Activated T-helper 1 cell treated with anti-CD3 and anti-CD28 coated beads, Interleukin-12 subunit alpha, Interleukin-12 subunit beta, Interleukin-2, Interleukin-4 antibody, amounts not matched to agents 30 ng/mL and 10 ng/mL and 1 ng/mL, durations not matched to agents 14 hours and 24 hours and 36 hours (primary cell): ENCODE measurements around the gene TBL1X. TPM values are rescaled to one million over a fixed set of nuclear protein-coding genes. Genes with fewer than 3 reads are reported as not detected.
"Not testable (repeated sequence)": the region's sequence is repeated elsewhere in the genome, so short reads cannot be mapped to it uniquely, and the experiment has no call there.

ENCODE experiments used
- DNase-seq: peaks from one replicate; pipeline ENCODE4 v3.0.0; 2021; ENCODE audit warnings: low spot score
- H3K27ac Mint-ChIP-seq: one replicate; pipeline ENCODE4 v1.8.0; 2021; ENCODE audit warnings: mild to moderate bottlenecking, mixed read lengths
- H3K27me3 Mint-ChIP-seq: one replicate; pipeline ENCODE4 v1.8.0; 2022; ENCODE audit warnings: mild to moderate bottlenecking, moderate library complexity, mixed read lengths; ENCODE audit not compliant: insufficient read depth
- H3K36me3 Mint-ChIP-seq: one replicate; pipeline ENCODE4 v1.8.0; 2021; ENCODE audit warnings: low read depth, mixed read lengths
- H3K4me1 Mint-ChIP-seq: one replicate; pipeline ENCODE4 v1.8.0; 2021; ENCODE audit warnings: low read depth, mixed read lengths
- H3K4me3 Mint-ChIP-seq: one replicate; pipeline ENCODE4 v1.8.0; 2021; ENCODE audit warnings: mild to moderate bottlenecking, moderate library complexity, mixed read lengths
- H3K9me3 Mint-ChIP-seq: one replicate; pipeline ENCODE4 v1.8.0; 2021; ENCODE audit warnings: mixed read lengths
- intact Hi-C: fragments of 100-400 bp; cut with micrococcal nuclease; formaldehyde crosslinking; loops from one replicate; pipeline ENCODE4 v1.15.1; 2024
- total RNA-seq: library from RNA; stranded (reverse); gene quantifications from 2 replicates; pipeline ENCODE4 v1.2.3, GENCODE V29; 2022

The TBL1X gene
- total RNA-seq, 1 donor from 2014 or later = 24.0 TPM

- peaks cover 13% of the 10 kb centered on the region for H3K36me3 Mint-ChIP-seq
- H3K4me3 Mint-ChIP-seq = peak overlapping the region; percentile 86
- peak; percentile 1 for DNase-seq
- peak overlapping the region; percentile 71 for H3K27ac Mint-ChIP-seq
- no peaks in the 10 kb centered on the region for H3K9me3 Mint-ChIP-seq
- H3K27me3 Mint-ChIP-seq = peaks cover 3% of the 10 kb centered on the region
- peaks cover 43% of the 10 kb centered on the region for H3K4me1 Mint-ChIP-seq
- intact Hi-C loops = loop anchor here (5.0 kb wide), 1 partner anchor 66 kb away; no protein-coding TSS in a partner anchor
Measured at GRCh38 chrX:9466124-9466495, 1.3 kb downstream of the TBL1X start.

GRCh38 chrX:9466736-9467135 is 1.9 kb downstream of the TBL1X start:
- Mint-ChIP-seq H3K27ac (peak overlapping the region; percentile 71), H3K9me3 (no peaks in the 10 kb centered on the region), H3K4me3 (peak overlapping the region; percentile 86), H3K27me3 (peaks cover 3% of the 10 kb centered on the region), H3K4me1 (peaks cover 37% of the 10 kb centered on the region), H3K36me3 (peaks cover 14% of the 10 kb centered on the region)
- DNase-seq = no peak
- intact Hi-C loops = loop anchor here (5.0 kb wide), 1 partner anchor 66 kb away; no protein-coding TSS in a partner anchor

GRCh38 chrX:9467146-9467545 is 2.3 kb downstream of the TBL1X start:
- Mint-ChIP-seq H3K36me3 (peaks cover 14% of the 10 kb centered on the region), H3K27ac (no peak overlapping the region)

GRCh38 chrX:9467751-9468150 is 2.9 kb downstream of the TBL1X start:
- peak overlapping the region; percentile 86 for H3K4me3 Mint-ChIP-seq
- peaks cover 14% of the 10 kb centered on the region for H3K36me3 Mint-ChIP-seq
- peaks cover 3% of the 10 kb centered on the region for H3K27me3 Mint-ChIP-seq
- no peaks in the 10 kb centered on the region for H3K9me3 Mint-ChIP-seq
- DNase-seq = no peak
- no peak overlapping the region for H3K27ac Mint-ChIP-seq
- peaks cover 27% of the 10 kb centered on the region for H3K4me1 Mint-ChIP-seq
- intact Hi-C loops = loop anchor here (5.0 kb wide), 1 partner anchor 65 kb away; no protein-coding TSS in a partner anchor

More at GRCh38 chrX:9467146-9467545, 2.3 kb downstream of the TBL1X start:
- intact Hi-C loops = loop anchor here (5.0 kb wide), 1 partner anchor 65 kb away; no protein-coding TSS in a partner anchor
- no peak for DNase-seq
- Mint-ChIP-seq H3K9me3 (no peaks in the 10 kb centered on the region), H3K4me1 (peaks cover 33% of the 10 kb centered on the region), H3K4me3 (peak overlapping the region; percentile 86), H3K27me3 (peaks cover 3% of the 10 kb centered on the region)

GRCh38 chrX:9471571-9471985 is 6.7 kb downstream of the TBL1X start:
- peaks cover 31% of the 10 kb centered on the region for H3K4me1 Mint-ChIP-seq
- H3K4me3 Mint-ChIP-seq = no peak overlapping the region
- intact Hi-C loops = no loop called here
- peaks cover 36% of the 10 kb centered on the region for H3K36me3 Mint-ChIP-seq
- no peak for DNase-seq
- H3K27ac Mint-ChIP-seq = no peak overlapping the region
- peaks cover 1% of the 10 kb centered on the region for H3K27me3 Mint-ChIP-seq
- H3K9me3 Mint-ChIP-seq = no peaks in the 10 kb centered on the region

GRCh38 chrX:9473708-9474107 is 8.8 kb downstream of the TBL1X start:
- H3K36me3 Mint-ChIP-seq = peaks cover 31% of the 10 kb centered on the region
- no peak overlapping the region for H3K27ac Mint-ChIP-seq
- H3K4me1 Mint-ChIP-seq = peaks cover 24% of the 10 kb centered on the region
- no peaks in the 10 kb centered on the region for H3K27me3 Mint-ChIP-seq
- intact Hi-C loops = no loop called here
- H3K9me3 Mint-ChIP-seq = no peaks in the 10 kb centered on the region
- no peak for DNase-seq
- H3K4me3 Mint-ChIP-seq = no peak overlapping the region

GRCh38 chrX:9475417-9475816 is 10.6 kb downstream of the TBL1X start:
- Mint-ChIP-seq H3K36me3 (peaks cover 30% of the 10 kb centered on the region), H3K4me1 (peaks cover 18% of the 10 kb centered on the region)
- intact Hi-C loops, H3K27me3 Mint-ChIP-seq, H3K9me3 Mint-ChIP-seq, H3K27ac Mint-ChIP-seq, H3K4me3 Mint-ChIP-seq, DNase-seq: not testable (repeated sequence)

GRCh38 chrX:9475984-9476383 is 11.1 kb downstream of the TBL1X start:
- DNase-seq = no peak
- peaks cover 30% of the 10 kb centered on the region for H3K36me3 Mint-ChIP-seq
- H3K27me3 Mint-ChIP-seq = no peaks in the 10 kb centered on the region
- H3K27ac Mint-ChIP-seq = no peak overlapping the region
- intact Hi-C loops = no loop called here
- no peaks in the 10 kb centered on the region for H3K9me3 Mint-ChIP-seq
- no peak overlapping the region for H3K4me3 Mint-ChIP-seq
- H3K4me1 Mint-ChIP-seq = peaks cover 18% of the 10 kb centered on the region

- Mint-ChIP-seq H3K4me1 (peaks cover 18% of the 10 kb centered on the region), H3K9me3 (no peaks in the 10 kb centered on the region), H3K27me3 (no peaks in the 10 kb centered on the region), H3K36me3 (peaks cover 31% of the 10 kb centered on the region), H3K4me3 (no peak overlapping the region), H3K27ac (no peak overlapping the region)
- intact Hi-C loops = no loop called here
- no peak for DNase-seq
Measured at GRCh38 chrX:9476810-9477575, 12.1 kb downstream of the TBL1X start.

- no peak for DNase-seq
- Mint-ChIP-seq H3K27me3 (no peaks in the 10 kb centered on the region), H3K9me3 (no peaks in the 10 kb centered on the region), H3K4me1 (no peaks in the 10 kb centered on the region), H3K4me3 (no peak overlapping the region), H3K36me3 (peaks cover 28% of the 10 kb centered on the region), H3K27ac (no peak overlapping the region)
- intact Hi-C loops = no loop called here
Measured at GRCh38 chrX:9482408-9482807, 17.6 kb downstream of the TBL1X start.

GRCh38 chrX:9482837-9483236 is 18.0 kb downstream of the TBL1X start:
- Mint-ChIP-seq H3K4me3 (no peak overlapping the region), H3K27me3 (no peaks in the 10 kb centered on the region), H3K4me1 (no peaks in the 10 kb centered on the region), H3K27ac (no peak overlapping the region), H3K9me3 (no peaks in the 10 kb centered on the region), H3K36me3 (peaks cover 28% of the 10 kb centered on the region)
- no peak for DNase-seq
- intact Hi-C loops = no loop called here

- Mint-ChIP-seq H3K4me3 (no peak overlapping the region), H3K4me1 (no peaks in the 10 kb centered on the region), H3K36me3 (peaks cover 28% of the 10 kb centered on the region), H3K9me3 (no peaks in the 10 kb centered on the region), H3K27ac (no peak overlapping the region), H3K27me3 (no peaks in the 10 kb centered on the region)
- intact Hi-C loops = no loop called here
- no peak for DNase-seq
Measured at GRCh38 chrX:9483376-9483775, 18.5 kb downstream of the TBL1X start.

- intact Hi-C loops = no loop called here
- H3K27ac Mint-ChIP-seq = no peak overlapping the region
- peaks cover 24% of the 10 kb centered on the region for H3K36me3 Mint-ChIP-seq
Measured at GRCh38 chrX:9486786-9487387, 22.0 kb downstream of the TBL1X start.

More at GRCh38 chrX:9486786-9487387, 22.0 kb downstream of the TBL1X start:
- Mint-ChIP-seq H3K4me3 (no peak overlapping the region), H3K27me3 (no peaks in the 10 kb centered on the region), H3K4me1 (no peaks in the 10 kb centered on the region), H3K9me3 (no peaks in the 10 kb centered on the region)
- no peak for DNase-seq
